MM.1S (cell line): ENCODE results near the gene CHST10.

Experiments
- DNase-seq: peaks from one replicate; pipeline ENCODE4 v3.0.0-alpha.2; 2015
- H2AFZ ChIP-seq: fragments of 300-600 bp; sonication (generic); 2 replicates; pipeline ENCODE4 v1.6.0; 2016; ENCODE audit warnings: antibody characterized with exemption, low read length
- H3F3A ChIP-seq: fragments of 300-600 bp; sonication (generic); 2 replicates; pipeline ENCODE4 v1.6.1; 2016; ENCODE audit warnings: mild to moderate bottlenecking, antibody characterized with exemption, low read length, moderate library complexity, mixed read lengths; ENCODE audit not compliant: insufficient read depth
- H3K27ac ChIP-seq: fragments of 300-600 bp; sonication (generic); 2 replicates; pipeline ENCODE4 v1.5.1; 2016; ENCODE audit warnings: mild to moderate bottlenecking, low read length
- H3K27me3 ChIP-seq: fragments of 300-600 bp; sonication (generic); replicated peaks from 2 replicates; pipeline ENCODE4 v1.6.0; 2016; ENCODE audit warnings: low read length; ENCODE audit not compliant: insufficient read depth
- H3K36me3 ChIP-seq: fragments of 300-600 bp; sonication (generic); replicated peaks from 2 replicates; pipeline ENCODE4 v1.6.1; 2016; ENCODE audit warnings: mild to moderate bottlenecking, low read length, mixed read lengths; ENCODE audit not compliant: insufficient read depth
- H3K4me1 ChIP-seq: fragments of 300-600 bp; sonication (generic); 2 replicates; pipeline ENCODE4 v1.6.1; 2016; ENCODE audit warnings: low read length, mixed read lengths
- H3K4me2 ChIP-seq: fragments of 300-600 bp; sonication (generic); 2 replicates; pipeline ENCODE4 v1.6.0; 2016; ENCODE audit warnings: low read depth, low read length
- H3K4me3 ChIP-seq: fragments of 300-600 bp; sonication (generic); 2 replicates; pipeline ENCODE4 v1.5.1; 2016; ENCODE audit warnings: low read length, mixed read lengths
- H3K79me2 ChIP-seq: fragments of 300-600 bp; sonication (generic); 2 replicates; pipeline ENCODE4 v1.6.1; 2016; ENCODE audit warnings: mixed run types, low read length, mixed read lengths
- H3K9ac ChIP-seq: fragments of 300-600 bp; sonication (generic); 2 replicates; pipeline ENCODE4 v1.6.1; 2016; ENCODE audit warnings: low read length, mixed read lengths
- H3K9me2 ChIP-seq: fragments of 300-600 bp; sonication (generic); replicated peaks from 2 replicates; pipeline ENCODE4 v1.6.1; 2016; ENCODE audit warnings: mild to moderate bottlenecking, low read length, mixed read lengths; ENCODE audit not compliant: insufficient read depth
- H3K9me3 ChIP-seq: fragments of 300-600 bp; sonication (generic); replicated peaks from 2 replicates; pipeline ENCODE4 v1.6.1; 2016; ENCODE audit warnings: mild to moderate bottlenecking, low read length, mixed read lengths; ENCODE audit not compliant: insufficient read depth
- H4K20me1 ChIP-seq: fragments of 300-600 bp; sonication (generic); 2 replicates; pipeline ENCODE4 v1.6.1; 2016; ENCODE audit warnings: mild to moderate bottlenecking, low read length, moderate library complexity, mixed read lengths; ENCODE audit not compliant: insufficient read depth
- CTCF ChIP-seq: fragments of 300-600 bp; sonication (generic); IDR thresholded peaks from 2 replicates; pipeline ENCODE4 v1.5.1; 2016; ENCODE audit warnings: antibody characterized with exemption, low read length, mixed read lengths
- EZH2 ChIP-seq: fragments of 300-600 bp; sonication (generic); optimal IDR thresholded peaks from 2 replicates; pipeline ENCODE3; 2017; ENCODE audit warnings: low read depth, mild to moderate bottlenecking, antibody characterized with exemption, low read length, mixed read lengths
- EZH2phosphoT487 ChIP-seq: fragments of 300-600 bp; sonication (generic); IDR thresholded peaks from 2 replicates; pipeline ENCODE4 v1.6.1; 2018; ENCODE audit warnings: antibody characterized with exemption, low read length

CHST10 gene

GRCh38 chr2:100424277-100424875 is 6.9 kb upstream of the CHST10 start:
- Histone ChIP-seq H3K4me1 (no peaks in the 10 kb centered on the region), H3K27me3 (no peaks in the 10 kb centered on the region), H3K27ac (no peak overlapping the region), H3K36me3 (no peaks in the 10 kb centered on the region), H3K4me2 (no peak overlapping the region), H2AFZ (no peak overlapping the region), H4K20me1 (no peaks in the 10 kb centered on the region), H3K9me3 (no peaks in the 10 kb centered on the region), H3K79me2 (no peaks in the 10 kb centered on the region), H3K9me2 (no peaks in the 10 kb centered on the region), H3K4me3 (no peak overlapping the region), H3K9ac (no peak overlapping the region), H3F3A (no peaks in the 10 kb centered on the region)
- no peak for TF ChIP-seq CTCF
- no peak for TF ChIP-seq EZH2phosphoT487
- TF ChIP-seq EZH2: no peak
- DNase-seq: no peak

GRCh38 chr2:100423631-100424030 is 6.2 kb upstream of the CHST10 start:
- no peak overlapping the region for H2AFZ ChIP-seq
- no peak overlapping the region for H3K27ac ChIP-seq
- H3K9ac ChIP-seq: no peak overlapping the region
- H3K79me2 ChIP-seq: no peaks in the 10 kb centered on the region
- H3K36me3 ChIP-seq: no peaks in the 10 kb centered on the region
- no peak for DNase-seq
- H3K9me3 ChIP-seq: no peaks in the 10 kb centered on the region
- no peak overlapping the region for H3K4me2 ChIP-seq
- H4K20me1 ChIP-seq: no peaks in the 10 kb centered on the region
- H3K27me3 ChIP-seq: no peaks in the 10 kb centered on the region
- no peaks in the 10 kb centered on the region for H3K9me2 ChIP-seq
- no peak overlapping the region for H3K4me3 ChIP-seq
- TF ChIP-seq EZH2phosphoT487 (no peak), CTCF (no peak), EZH2 (no peak)
- H3K4me1 ChIP-seq: no peaks in the 10 kb centered on the region
- no peaks in the 10 kb centered on the region for H3F3A ChIP-seq

GRCh38 chr2:100422320-100423055 is 5.0 kb upstream of the CHST10 start:
- no peaks in the 10 kb centered on the region for H3K9me2 ChIP-seq
- no peaks in the 10 kb centered on the region for H3K9me3 ChIP-seq
- H3K4me2 ChIP-seq: no peak overlapping the region
- H3K79me2 ChIP-seq: no peaks in the 10 kb centered on the region
- DNase-seq: no peak
- no peaks in the 10 kb centered on the region for H3F3A ChIP-seq
- H2AFZ ChIP-seq: no peak overlapping the region
- H3K27me3 ChIP-seq: no peaks in the 10 kb centered on the region
- H3K4me3 ChIP-seq: no peak overlapping the region
- H3K4me1 ChIP-seq: no peaks in the 10 kb centered on the region
- no peak for TF ChIP-seq EZH2
- H3K27ac ChIP-seq: no peak overlapping the region
- no peaks in the 10 kb centered on the region for H3K36me3 ChIP-seq
- no peaks in the 10 kb centered on the region for H4K20me1 ChIP-seq
- H3K9ac ChIP-seq: no peak overlapping the region

GRCh38 chr2:100419915-100420314 is 2.4 kb upstream of the CHST10 start:
- no peak for DNase-seq

More at GRCh38 chr2:100419915-100420314, 2.4 kb upstream of the CHST10 start:
- Histone ChIP-seq H3K9me3 (no peaks in the 10 kb centered on the region), H3K27ac (no peak overlapping the region), H3K4me2 (no peak overlapping the region), H4K20me1 (no peaks in the 10 kb centered on the region), H3K79me2 (no peaks in the 10 kb centered on the region), H3K4me3 (no peak overlapping the region), H3K36me3 (no peaks in the 10 kb centered on the region), H2AFZ (no peak overlapping the region), H3F3A (no peaks in the 10 kb centered on the region), H3K9me2 (no peaks in the 10 kb centered on the region), H3K4me1 (no peaks in the 10 kb centered on the region), H3K9ac (no peak overlapping the region), H3K27me3 (no peaks in the 10 kb centered on the region)
- TF ChIP-seq CTCF (no peak), EZH2phosphoT487 (no peak)
